Tongue (tissue), 2 donors: ENCODE results near the gene C20orf96. TPM values are rescaled to one million over a fixed set of nuclear protein-coding genes. Genes with fewer than 3 reads are reported as not detected.

ENCODE experiments used
- DNase-seq: peaks from one replicate; pipeline ENCODE4 v3.0.0-alpha.2; 2015
- total RNA-seq: library from RNA; depleted of rRNA; stranded (reverse); fragments of >200 nt; gene quantifications from one replicate; pipeline ENCODE4 v1.2.3, GENCODE V29; 2014

The C20orf96 gene
- total RNA-seq, 1 donor from 2014 or later, result 5.5 TPM

GRCh38 chr20:312067-312466, 21.5 kb upstream of the C20orf96 start:
- no peak for DNase-seq

DNA sequence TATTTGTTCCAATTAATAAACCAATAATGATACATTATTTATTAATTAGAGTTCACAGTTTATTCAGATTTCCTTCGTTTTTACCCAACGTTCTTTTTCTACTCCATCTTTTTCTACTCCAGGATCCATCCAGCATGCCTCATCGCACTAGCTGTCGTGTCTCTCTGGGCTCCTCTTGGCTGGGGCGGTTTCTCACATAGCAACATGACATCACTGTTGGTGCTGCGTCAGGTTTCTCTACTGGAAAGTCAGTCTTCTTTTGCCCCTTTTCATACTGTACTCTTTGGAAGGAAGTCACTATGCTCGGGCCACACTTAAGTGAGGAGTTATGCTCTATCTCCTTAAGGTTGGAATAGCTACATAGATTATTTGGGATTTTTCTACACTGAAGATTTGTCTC, 21.1 kb upstream of the C20orf96 start:
- no peak for DNase-seq

- DNase-seq, result no peak
Observed at GRCh38 chr20:310645-311044, 20.1 kb upstream of the C20orf96 start.

DNA sequence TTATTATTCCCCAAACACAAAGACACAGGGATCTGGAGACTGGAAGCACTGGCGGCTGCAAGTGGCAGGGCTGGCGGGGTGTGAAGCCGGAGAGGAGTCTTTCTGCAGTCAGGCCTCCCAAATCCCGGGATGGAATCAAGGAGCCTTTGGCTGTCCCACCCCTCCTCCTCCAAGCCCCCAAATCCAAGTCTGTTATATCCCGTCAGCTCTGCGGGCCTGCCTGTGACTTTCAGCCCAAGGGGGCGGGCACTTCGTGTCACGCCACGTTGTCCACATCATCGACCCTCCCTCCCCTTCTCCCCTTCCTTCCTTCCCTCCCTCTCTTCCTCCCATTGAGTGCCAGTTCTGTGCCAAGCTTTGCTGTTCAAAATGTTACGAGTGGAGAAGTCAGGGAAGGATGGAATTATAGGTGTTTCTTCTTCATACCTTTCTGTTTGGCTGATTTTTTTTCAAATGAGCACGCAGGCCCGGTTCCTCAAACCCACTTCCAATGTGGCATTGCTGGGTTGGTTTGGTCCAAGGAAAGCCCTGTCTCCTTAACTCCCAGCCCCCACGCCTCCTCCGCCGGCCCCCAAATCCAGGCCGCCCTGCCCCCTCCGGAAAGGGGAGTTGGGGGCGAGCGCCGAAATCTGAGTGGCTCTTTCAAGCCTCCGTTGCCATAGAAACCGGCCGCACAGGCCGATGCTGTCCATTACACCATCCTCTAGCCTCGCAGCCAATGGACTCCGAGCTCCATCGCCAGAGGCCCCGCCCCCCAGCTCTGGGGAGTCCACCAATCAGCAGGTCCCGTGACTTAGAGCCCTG, 19.5 kb upstream of the C20orf96 start:
- DNase-seq, result peak; percentile 100

DNA sequence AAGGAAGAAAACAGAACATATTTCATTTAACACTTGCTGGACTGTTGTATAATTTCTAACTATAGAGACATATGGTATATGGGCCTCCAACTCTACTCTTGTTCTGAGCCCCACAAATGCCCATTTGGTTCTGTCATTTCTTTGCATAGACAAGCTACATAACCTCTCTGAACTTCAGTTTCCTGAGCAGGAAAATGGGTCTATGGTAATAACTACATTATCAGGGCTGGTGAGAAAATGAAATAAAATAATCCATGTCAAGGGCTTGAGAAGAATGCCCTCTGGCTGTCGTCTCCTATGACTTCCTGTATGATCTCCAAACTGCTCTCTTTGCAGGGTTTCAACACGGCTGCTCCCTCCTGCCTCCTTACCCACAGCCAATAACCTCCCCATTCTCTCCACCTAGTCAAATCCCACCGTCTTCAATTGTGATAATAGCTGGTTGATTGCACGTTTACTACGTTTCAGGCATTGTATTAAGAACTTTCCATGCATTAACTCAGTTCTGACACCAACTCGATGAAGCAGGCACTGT, 18.8 kb upstream of the C20orf96 start:
- DNase-seq, result peak; percentile 59

DNA sequence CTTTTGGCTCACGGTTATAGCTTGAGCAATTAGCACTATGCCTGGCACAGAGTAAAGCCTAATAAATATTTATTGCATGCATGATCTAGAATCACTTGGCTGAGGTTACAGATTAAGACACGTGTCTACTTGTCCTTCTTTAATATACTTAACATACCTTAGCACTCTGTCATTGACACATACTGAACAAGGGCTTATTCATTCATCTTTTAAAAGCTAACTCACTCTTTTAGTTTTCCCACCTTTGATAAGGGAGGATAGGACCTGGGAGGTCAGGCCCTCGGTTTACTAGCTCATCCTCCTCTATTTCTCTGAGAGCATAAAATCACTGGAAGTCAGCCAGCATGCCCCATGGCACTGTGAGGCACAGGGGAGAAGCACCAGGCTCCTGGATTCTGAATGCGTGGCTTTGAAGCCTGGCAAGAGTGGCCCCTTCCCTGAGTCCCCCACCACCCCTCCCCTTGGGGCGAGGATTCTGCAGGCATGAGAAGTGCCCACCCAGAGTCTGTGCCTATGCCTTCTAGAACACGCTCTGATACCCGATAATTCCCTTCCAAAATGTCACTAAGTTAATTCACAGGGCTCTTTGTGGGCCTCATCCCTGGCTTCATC, 18.0 kb upstream of the C20orf96 start:
- DNase-seq, result no peak

- DNase-seq, result no peak
Observed at GRCh38 chr20:305745-306144, 15.2 kb upstream of the C20orf96 start.

- DNase-seq, result no peak
Observed at GRCh38 chr20:301886-302848, 11.6 kb upstream of the C20orf96 start.

DNA sequence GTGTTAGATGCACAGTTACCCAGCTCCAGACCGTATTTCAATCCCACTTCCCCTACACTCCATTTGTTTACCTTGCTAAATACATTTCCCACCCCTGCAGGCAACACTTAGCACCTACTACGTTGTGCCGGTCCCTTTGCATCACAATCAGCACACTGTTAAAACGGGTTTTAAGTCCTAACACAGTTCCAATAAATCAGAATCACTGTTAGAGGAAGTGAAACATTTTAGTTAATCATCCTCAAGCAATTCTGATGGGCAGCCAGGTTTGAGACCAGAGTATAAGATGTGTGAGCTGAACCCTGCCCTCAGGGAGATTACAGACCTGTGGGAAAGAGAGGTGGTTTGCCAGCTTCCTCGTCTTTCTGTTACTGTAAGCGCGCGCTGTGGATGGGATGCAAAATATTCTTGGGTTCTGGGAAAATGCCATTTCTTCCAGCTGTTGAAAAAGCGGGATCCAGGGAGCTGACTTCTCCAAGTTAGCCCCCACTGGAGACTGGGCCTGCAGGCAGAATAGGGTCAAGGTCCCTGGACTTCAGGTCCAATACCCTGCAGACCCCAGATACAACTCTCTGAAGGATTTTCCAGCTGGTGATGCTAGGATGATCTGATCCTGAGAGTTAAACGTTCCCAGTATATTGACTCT, 9.9 kb upstream of the C20orf96 start:
- peak; percentile 44 for DNase-seq

DNA sequence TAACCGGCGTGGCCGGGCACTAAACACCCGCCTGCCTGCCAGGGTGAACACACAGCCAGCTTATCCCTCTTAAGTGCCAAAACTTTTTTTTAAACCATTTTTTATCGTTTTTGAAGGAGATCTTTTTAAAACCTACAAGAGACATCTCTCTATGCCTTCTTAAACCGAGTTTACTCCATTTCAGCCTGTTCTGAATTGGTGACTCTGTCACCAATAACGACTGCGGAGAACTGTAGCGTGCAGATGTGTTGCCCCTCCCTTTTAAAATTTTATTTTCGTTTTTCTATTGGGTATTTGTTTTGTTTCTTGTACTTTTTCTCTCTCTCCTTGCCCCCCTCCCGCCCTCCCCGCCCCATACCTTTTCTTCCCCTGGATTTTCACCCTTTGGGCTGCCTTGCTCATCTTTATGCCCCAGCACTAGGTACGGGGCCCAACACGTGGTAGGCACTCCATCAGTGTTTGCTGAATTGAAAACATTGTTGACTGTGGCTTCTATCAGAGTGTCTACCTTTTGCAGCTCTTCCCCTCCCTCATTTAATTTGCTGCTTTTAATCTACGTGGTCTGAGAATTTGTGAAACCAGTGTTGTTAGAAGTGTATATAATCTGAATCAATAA, 8.3 kb upstream of the C20orf96 start:
- no peak for DNase-seq

DNA sequence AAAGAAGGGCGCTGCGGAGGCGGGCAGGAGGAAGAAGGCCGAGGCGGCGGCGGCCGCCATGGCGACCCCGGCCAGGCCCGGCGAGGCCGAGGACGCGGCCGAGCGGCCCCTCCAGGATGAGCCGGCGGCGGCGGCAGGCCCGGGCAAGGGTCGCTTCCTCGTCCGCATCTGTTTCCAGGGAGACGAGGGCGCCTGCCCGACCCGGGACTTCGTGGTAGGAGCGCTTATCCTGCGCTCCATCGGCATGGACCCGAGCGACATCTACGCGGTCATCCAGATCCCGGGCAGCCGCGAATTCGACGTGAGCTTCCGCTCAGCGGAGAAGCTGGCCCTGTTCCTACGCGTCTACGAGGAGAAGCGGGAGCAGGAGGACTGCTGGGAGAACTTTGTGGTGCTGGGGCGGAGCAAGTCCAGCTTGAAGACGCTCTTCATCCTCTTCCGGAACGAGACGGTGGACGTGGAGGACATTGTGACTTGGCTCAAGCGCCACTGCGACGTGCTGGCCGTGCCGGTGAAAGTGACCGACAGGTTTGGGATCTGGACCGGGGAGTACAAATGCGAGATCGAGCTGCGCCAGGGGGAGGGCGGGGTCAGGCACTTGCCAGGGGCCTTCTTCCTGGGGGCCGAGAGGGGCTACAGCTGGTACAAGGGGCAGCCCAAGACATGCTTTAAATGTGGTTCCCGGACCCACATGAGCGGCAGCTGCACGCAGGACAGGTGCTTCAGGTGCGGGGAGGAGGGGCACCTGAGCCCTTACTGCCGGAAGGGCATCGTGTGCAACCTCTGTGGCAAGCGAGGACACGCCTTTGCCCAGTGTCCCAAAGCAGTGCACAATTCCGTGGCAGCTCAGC, 7.6 kb upstream of the C20orf96 start:
- DNase-seq, result peak; percentile 65

- DNase-seq, result peak; percentile 97
Observed at GRCh38 chr20:297098-297924, 6.8 kb upstream of the C20orf96 start, which contains the start of gene ZCCHC3. Gene ZCCHC3 (plus strand): TSS chr20:297570. CDS start chr20:297587, 17 bp downstream.

- DNase-seq, result no peak
Observed at GRCh38 chr20:295804-296203, 5.3 kb upstream of the C20orf96 start.

DNA sequence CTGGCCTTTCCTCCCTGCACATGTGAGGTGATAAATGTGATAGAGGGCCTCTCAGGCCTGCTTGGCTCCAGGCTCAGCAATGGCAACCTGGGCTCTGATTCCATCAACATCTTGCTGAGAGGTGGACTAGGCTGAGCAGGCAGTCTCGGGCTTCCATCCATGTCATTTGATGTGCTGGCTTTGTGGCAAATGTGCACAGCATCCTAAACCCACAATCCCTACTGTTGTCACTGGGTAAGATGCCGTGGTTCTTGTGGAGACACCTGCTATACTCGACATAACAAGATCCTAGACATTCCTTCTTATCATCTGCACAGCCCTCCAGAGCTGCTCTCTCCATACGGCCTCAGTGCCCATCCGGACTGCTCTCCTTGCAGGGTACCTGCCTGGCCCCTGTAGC, 4.1 kb upstream of the C20orf96 start:
- DNase-seq, result no peak

- DNase-seq, result no peak
Observed at GRCh38 chr20:289693-290083, 862 bp downstream of the C20orf96 start.

DNA sequence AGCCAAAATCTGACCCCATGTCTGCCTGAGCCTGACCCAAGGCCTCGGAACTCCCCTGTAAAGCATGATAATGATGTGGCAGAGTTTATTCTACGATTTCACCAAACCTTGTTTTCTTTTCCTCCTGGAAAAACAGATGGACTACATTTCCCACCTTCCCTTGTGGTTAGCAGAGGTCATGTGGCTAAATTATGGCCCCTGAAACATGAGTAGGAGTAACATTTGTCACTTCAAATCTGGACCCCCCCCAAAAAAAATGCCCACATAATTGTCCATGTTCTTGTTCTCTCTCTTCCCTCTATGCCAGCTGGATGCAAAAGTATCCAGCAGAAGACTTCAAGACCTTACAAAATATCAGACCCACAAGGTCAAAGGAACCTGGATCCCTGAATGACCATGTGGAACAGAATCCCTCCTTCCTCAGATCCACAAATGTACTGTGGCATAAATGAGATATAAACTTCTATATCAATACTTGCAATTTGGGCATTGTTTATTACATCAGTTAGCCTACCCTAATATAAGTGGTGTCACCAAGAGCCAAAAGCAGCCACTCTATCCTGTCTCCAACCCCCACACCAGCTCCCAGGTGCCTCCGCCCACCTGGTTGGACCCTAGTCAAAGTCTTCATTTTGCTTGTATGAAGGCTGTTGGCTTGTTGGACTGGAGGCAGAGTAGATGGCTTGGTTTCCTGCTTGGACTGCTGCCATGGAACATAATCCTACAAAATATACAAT, 1.4 kb downstream of the C20orf96 start:
- no peak for DNase-seq

DNA sequence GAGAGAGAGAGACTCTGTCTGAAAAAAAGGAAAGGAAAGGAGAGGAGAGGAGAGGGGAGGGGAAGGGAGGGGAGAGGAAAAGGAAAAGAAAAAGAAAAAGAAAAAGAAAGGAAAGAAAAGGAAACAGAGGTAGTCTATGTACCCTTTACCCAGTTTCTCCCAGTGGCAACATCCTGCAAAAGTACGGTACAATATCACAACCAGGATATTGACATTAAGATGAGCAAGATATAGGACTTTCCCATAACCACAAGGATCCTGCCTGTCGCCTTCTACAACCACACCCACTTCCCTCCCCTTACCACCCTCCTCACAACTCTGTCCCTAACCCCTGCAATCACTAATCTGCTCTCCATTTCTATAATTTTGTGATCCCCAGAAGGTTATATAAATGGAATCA, 4.0 kb downstream of the C20orf96 start:
- DNase-seq, result no peak

DNA sequence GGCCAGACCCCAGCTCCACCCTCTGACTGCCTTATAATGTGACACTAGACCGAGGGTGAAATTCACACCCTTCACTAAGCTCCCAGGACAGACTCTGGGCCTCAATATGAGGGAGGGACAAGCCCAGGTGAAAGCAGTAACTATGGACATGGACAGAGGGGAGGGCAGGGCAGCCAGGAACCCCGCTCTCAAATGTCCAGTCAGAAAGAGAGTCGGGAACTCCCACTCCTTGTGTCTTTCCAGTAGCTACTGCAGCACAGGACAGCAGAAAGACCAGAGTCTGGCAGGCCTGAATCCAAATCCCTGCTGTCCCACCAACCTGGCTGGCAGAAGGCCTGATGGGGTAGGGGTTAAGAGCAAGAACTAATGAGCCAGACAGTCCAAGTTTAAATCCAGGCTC, 6.4 kb downstream of the C20orf96 start:
- DNase-seq, result no peak
